K562 (cell line): ENCODE data around the gene NEK1. TPM values are rescaled to one million over a fixed set of nuclear protein-coding genes. Genes with fewer than 3 reads are reported as not detected.

Experiments
- BACH1 ChIP-seq: fragments of 200-800 bp; sonication (Bioruptor generic); IDR thresholded peaks from 2 replicates; pipeline ENCODE4 v1.6.1; 2016; ENCODE audit warnings: missing genetic modification characterization, missing compliant biosample characterization
- CSDE1 ChIP-seq, 2 experiments: fragments of 450-650 bp; IDR thresholded peaks; 2 replicates each; pipeline ENCODE4 v1.6.1; 2016; ENCODE audit warnings: mild to moderate bottlenecking in 1 of 2
- CXXC5 ChIP-seq: fragments of 250-450 bp; sonication (Bioruptor Pico); IDR thresholded peaks from 2 replicates; pipeline ENCODE4 v1.8.0; 2022; ENCODE audit warnings: inconsistent platforms, mild to moderate bottlenecking, moderate library complexity
- ID3 ChIP-seq, 2 experiments: fragments of 250-450 bp in 1 of 2; fragments of 450-650 bp in 1 of 2; sonication (Bioruptor Pico) in 1 of 2; IDR thresholded peaks; 2 replicates each; pipeline versions ENCODE4 v1.6.1 to v1.8.0; 2016 to 2021; ENCODE audit warnings: mild to moderate bottlenecking in 2 of 2, moderate library complexity in 2 of 2, missing compliant biosample characterization in 1 of 2, missing genetic modification characterization in 1 of 2
- KDM4B ChIP-seq, 2 experiments: fragments of 450-650 bp in 1 of 2; sonication (generic) in 1 of 2; IDR thresholded peaks; 2 replicates each; pipeline ENCODE4 v1.6.1; 2016 to 2017; ENCODE audit warnings: borderline replicate concordance in 2 of 2, antibody characterized with exemption in 1 of 2, low read depth in 1 of 2, mild to moderate bottlenecking in 1 of 2
- MLLT1 ChIP-seq, 2 experiments: fragments of 450-650 bp; IDR thresholded peaks; 2 replicates each; pipeline ENCODE4 v1.6.1; 2016
- MXI1 ChIP-seq: IDR thresholded peaks from 2 replicates; pipeline ENCODE4 v1.6.1; 2011; ENCODE audit warnings: low read depth, mild to moderate bottlenecking, improper control_type of control experiment, low read length
- POLR2G ChIP-seq: fragments of 200-400 bp; formaldehyde crosslinking; IDR thresholded peaks from 2 replicates; pipeline ENCODE4 v1.6.1; 2017; ENCODE audit warnings: low read depth, mild to moderate bottlenecking, antibody characterized with exemption, low read length, moderate library complexity
- RAD21 ChIP-seq, 2 experiments: fragments of 250-450 bp in 1 of 2; fragments of 450-650 bp in 1 of 2; sonication (Bioruptor Pico) in 1 of 2; formaldehyde crosslinking in 1 of 2; IDR thresholded peaks in 1 of 2; conservative IDR thresholded peaks in 1 of 2; 2 replicates each; pipeline versions ENCODE4 v1.4.0 to v1.8.0; 2020 to 2022; ENCODE audit warnings: mild to moderate bottlenecking in 2 of 2, moderate library complexity in 1 of 2
- SMAD3 ChIP-seq: fragments of 450-650 bp; formaldehyde crosslinking; conservative IDR thresholded peaks from 2 replicates; pipeline ENCODE4 v1.4.0; 2020; ENCODE audit warnings: mild to moderate bottlenecking
- TEAD1 ChIP-seq, 2 experiments: fragments of 450-650 bp in 1 of 2; sonication (generic) in 1 of 2; formaldehyde crosslinking; IDR thresholded peaks; 2 replicates each; pipeline versions ENCODE4 v1.4.0 to v1.8.0; 2020 to 2022; ENCODE audit warnings: mild to moderate bottlenecking in 2 of 2, missing genetic modification reagents in 1 of 2
- XRCC4 ChIP-seq: IDR thresholded peaks from one replicate; pipeline ENCODE4 v1.6.1; 2011; ENCODE audit not compliant: insufficient read depth, insufficient read length; ENCODE audit errors: extremely low read depth
- ZFPM2 ChIP-seq: fragments of 250-450 bp; sonication (Bioruptor Pico); IDR thresholded peaks from 2 replicates; pipeline ENCODE4 v1.5.1; 2022; ENCODE audit warnings: mild to moderate bottlenecking
- ZNF76 ChIP-seq: fragments of 250-450 bp; sonication (Bioruptor Pico); IDR thresholded peaks from 2 replicates; pipeline ENCODE4 v1.4.0; 2020; ENCODE audit warnings: mild to moderate bottlenecking, moderate library complexity, borderline replicate concordance
- polyA plus RNA-seq, 8 experiments: library from polyadenylated mRNA; depleted of rRNA in 4 of 8; stranded (reverse) in 5 of 8; unstranded in 3 of 8; fragments of >200 nt; fragmentation: Nextera tagmentation in 2 of 8; fragmentation: Illumina TruSeq in 1 of 8; extraction: Ambion mirVana in 2 of 8; extraction: Trizol in 1 of 8; gene quantifications; 2 replicates each; pipeline versions ENCODE4 v1.2.1 to v1.2.3, GENCODE V29; 2011 to 2014; ENCODE audit warnings: inconsistent platforms in 1 of 8, missing spikeins in 1 of 8
- total RNA-seq, 7 experiments: library from RNA; depleted of rRNA in 6 of 7; stranded (reverse); fragments of >200 nt in 6 of 7; fragmentation: Illumina TruSeq in 2 of 7; extraction: Trizol in 2 of 7; gene quantifications; 2 replicates each; pipeline versions ENCODE4 v1.2.1 to v1.2.3, GENCODE V29; 2011 to 2021; ENCODE audit warnings: low replicate concordance in 1 of 7
- TF ChIP-seq, protein P1 (sequence below): sonication (generic); formaldehyde crosslinking; IDR thresholded peaks from 2 replicates; pipeline ENCODE4 v1.8.0; 2022; ENCODE audit warnings: mild to moderate bottlenecking, missing genetic modification reagents

NEK1 gene
- total and polyA plus RNA-seq, 9 of the 15 experiments (the other 6 are each of a cell fraction or from before 2014, with no cell fraction given), result 6.2 to 15.7 (median 10.3) TPM

DNA sequence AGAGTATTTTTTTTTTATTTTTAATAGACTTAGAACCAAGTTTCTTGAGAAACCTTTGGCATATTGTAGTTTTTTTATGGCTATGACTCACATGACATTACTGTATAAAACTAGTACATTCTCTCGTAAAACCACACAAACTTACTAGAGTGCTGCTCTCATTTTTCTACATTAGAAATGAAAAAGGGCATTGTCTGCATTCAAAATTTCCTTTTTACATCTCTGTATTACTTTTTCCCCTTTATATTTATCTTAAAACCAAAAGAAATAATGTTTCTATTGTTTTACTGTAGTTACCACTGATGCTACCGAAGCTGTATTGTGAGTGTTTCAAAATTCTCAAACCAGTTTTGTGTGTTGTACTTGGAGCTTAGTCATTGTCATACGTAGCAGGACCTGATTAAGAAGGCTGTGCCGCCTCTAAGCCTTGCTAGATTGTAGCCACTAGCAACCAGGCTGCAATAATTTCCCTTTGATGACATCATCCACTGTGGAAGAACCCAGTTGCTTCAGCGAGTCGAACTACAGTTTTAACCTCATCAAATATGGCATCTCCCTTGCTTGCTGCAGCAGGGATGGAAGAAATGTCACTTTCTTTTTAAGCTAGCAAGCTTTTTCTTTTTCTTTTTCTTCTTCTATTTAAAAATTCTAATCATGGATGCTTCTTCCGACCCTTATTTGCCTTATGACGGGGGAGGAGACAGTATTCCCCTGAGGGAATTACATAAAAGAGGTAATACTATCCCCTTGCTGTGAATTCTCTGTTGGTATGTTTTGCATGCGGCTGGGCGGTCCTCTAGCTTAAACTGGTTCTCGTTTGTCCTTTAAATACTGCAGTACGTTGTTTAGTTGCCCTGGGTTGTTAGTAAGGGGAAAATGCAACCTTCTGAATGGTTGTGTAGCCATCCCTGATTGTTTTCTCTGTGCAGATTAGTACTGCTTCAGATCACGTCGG, 47.6 kb upstream of the NEK1 start (continued):
- TF ChIP-seq ID3 (CRISPR knock-in tag; IDR thresholded peaks at IDR 0.05) (0 out of 2 replicates have a peak, but pooled peaks have one; percentile 8), ID3 (tag; IDR thresholded peaks at IDR 0.05) (peak; percentile 41; the same call in 1 of the 2 replicates), TEAD1 (CRISPR knock-in tag; IDR thresholded peaks at IDR 0.05) (peak in 1 of 2 experiments; percentile 54; a peak in 1 of 4 replicates), MXI1 (peak; percentile 98), RAD21 (CRISPR knock-in tag; conservative IDR thresholded peaks at IDR 0.05 in 1 of 2, IDR thresholded peaks at IDR 0.05 in 1 of 2) (peak in 1 of 2 experiments; percentile 13; a peak in 2 of 4 replicates), SMAD3 (CRISPR knock-in tag) (0 out of 2 replicates have a peak, but pooled peaks have one; percentile 50), ZNF76 (CRISPR knock-in tag) (no peak), BACH1 (tag) (no peak; the same call in none of the 2 replicates), MLLT1 (IDR thresholded peaks at IDR 0.05) (peak; percentile 88 to 91), KDM4B (IDR thresholded peaks at IDR 0.05; ENCODE audit: borderline replicate concordance in 2 of 2, low read depth in 1 of 2) (no peak), XRCC4 (no peak), CXXC5 (CRISPR knock-in tag) (peak; percentile 74), CSDE1 (IDR thresholded peaks at IDR 0.05) (peak in 1 of 2 experiments; percentile 92; a peak in 2 of 4 replicates), ZFPM2 (CRISPR knock-in tag) (peak; percentile 56; the same call in 1 of the 2 replicates), POLR2G (peak; percentile 45; the same call in 1 of the 2 replicates)
- TF ChIP-seq, protein P1, sequence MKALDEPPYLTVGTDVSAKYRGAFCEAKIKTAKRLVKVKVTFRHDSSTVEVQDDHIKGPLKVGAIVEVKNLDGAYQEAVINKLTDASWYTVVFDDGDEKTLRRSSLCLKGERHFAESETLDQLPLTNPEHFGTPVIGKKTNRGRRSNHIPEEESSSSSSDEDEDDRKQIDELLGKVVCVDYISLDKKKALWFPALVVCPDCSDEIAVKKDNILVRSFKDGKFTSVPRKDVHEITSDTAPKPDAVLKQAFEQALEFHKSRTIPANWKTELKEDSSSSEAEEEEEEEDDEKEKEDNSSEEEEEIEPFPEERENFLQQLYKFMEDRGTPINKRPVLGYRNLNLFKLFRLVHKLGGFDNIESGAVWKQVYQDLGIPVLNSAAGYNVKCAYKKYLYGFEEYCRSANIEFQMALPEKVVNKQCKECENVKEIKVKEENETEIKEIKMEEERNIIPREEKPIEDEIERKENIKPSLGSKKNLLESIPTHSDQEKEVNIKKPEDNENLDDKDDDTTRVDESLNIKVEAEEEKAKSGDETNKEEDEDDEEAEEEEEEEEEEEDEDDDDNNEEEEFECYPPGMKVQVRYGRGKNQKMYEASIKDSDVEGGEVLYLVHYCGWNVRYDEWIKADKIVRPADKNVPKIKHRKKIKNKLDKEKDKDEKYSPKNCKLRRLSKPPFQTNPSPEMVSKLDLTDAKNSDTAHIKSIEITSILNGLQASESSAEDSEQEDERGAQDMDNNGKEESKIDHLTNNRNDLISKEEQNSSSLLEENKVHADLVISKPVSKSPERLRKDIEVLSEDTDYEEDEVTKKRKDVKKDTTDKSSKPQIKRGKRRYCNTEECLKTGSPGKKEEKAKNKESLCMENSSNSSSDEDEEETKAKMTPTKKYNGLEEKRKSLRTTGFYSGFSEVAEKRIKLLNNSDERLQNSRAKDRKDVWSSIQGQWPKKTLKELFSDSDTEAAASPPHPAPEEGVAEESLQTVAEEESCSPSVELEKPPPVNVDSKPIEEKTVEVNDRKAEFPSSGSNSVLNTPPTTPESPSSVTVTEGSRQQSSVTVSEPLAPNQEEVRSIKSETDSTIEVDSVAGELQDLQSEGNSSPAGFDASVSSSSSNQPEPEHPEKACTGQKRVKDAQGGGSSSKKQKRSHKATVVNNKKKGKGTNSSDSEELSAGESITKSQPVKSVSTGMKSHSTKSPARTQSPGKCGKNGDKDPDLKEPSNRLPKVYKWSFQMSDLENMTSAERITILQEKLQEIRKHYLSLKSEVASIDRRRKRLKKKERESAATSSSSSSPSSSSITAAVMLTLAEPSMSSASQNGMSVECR, result no peak
